ENCODE measurements around the gene VN1R2.
"Not testable (repeated sequence)": the region's sequence is repeated elsewhere in the genome, so short reads cannot be mapped to it uniquely, and the experiment has no call there.

DNA sequence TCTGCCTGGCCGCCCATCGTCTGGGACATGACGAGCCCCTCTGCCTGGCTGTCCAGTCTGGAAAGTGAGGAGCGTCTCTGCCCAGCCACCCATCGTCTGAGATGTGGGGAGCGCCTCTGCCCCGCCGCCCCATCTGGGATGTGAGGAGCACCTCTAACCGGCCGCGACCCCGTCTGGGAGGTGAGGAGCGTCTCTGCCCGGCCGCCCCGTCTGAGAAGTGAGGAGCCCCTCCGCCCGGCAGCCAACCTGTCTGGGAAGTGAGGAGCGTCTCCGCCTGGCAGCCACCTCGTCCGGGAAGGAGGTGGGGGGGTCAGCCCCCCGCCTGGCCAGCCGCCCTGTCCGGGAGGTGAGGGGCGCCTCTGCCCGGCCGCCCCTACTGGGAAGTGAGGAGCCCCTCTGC is 35.4 kb upstream of the VN1R2 start:
- TF ChIP-seq POLR2A (IDR thresholded peaks at IDR 0.05): not testable (repeated sequence)
- TF ChIP-seq, protein P1, sequence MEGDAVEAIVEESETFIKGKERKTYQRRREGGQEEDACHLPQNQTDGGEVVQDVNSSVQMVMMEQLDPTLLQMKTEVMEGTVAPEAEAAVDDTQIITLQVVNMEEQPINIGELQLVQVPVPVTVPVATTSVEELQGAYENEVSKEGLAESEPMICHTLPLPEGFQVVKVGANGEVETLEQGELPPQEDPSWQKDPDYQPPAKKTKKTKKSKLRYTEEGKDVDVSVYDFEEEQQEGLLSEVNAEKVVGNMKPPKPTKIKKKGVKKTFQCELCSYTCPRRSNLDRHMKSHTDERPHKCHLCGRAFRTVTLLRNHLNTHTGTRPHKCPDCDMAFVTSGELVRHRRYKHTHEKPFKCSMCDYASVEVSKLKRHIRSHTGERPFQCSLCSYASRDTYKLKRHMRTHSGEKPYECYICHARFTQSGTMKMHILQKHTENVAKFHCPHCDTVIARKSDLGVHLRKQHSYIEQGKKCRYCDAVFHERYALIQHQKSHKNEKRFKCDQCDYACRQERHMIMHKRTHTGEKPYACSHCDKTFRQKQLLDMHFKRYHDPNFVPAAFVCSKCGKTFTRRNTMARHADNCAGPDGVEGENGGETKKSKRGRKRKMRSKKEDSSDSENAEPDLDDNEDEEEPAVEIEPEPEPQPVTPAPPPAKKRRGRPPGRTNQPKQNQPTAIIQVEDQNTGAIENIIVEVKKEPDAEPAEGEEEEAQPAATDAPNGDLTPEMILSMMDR (IDR thresholded peaks at IDR 0.05): not testable (repeated sequence)
